ENCODE measurements around the gene ADAMTS12. TPM values are rescaled to one million over a fixed set of nuclear protein-coding genes. Genes with fewer than 3 reads are reported as not detected.

The ADAMTS12 gene
- total RNA-seq, 4 donors from 2014 or later = 0.22 to 1.2 (median 0.77) TPM

DNA sequence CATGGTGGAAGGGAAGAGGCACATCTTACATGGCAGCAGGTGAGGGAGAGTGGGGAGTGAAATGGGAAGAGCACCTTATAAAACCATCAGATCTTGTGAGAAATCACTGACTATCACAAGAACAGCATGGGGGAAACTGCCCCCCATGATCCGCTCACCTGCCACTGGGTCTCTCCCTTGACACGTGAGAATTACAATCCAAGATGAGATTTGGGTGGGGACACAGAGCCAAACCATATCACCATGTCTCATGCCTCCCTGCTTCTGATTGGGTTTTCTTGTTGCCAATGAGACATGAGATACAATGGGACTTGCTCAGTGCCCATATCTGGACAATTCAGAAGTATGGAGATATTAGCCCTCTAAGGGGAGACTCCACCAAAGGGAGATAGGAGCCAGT lies 353.6 kb downstream of the ADAMTS12 start:
- WGBS, 2 donors = 95% methylated on average over 2 of the region's 2 CpGs
- intact Hi-C loops (cut with DNase I; ENCODE audit: low total_unique reads) = no loop called here
- DNase-seq (ENCODE audit: low spot score in 2 of 2) = no peak
- TF ChIP-seq, protein P1, sequence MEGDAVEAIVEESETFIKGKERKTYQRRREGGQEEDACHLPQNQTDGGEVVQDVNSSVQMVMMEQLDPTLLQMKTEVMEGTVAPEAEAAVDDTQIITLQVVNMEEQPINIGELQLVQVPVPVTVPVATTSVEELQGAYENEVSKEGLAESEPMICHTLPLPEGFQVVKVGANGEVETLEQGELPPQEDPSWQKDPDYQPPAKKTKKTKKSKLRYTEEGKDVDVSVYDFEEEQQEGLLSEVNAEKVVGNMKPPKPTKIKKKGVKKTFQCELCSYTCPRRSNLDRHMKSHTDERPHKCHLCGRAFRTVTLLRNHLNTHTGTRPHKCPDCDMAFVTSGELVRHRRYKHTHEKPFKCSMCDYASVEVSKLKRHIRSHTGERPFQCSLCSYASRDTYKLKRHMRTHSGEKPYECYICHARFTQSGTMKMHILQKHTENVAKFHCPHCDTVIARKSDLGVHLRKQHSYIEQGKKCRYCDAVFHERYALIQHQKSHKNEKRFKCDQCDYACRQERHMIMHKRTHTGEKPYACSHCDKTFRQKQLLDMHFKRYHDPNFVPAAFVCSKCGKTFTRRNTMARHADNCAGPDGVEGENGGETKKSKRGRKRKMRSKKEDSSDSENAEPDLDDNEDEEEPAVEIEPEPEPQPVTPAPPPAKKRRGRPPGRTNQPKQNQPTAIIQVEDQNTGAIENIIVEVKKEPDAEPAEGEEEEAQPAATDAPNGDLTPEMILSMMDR (IDR thresholded peaks at IDR 0.05) = no peak
- no peak for TF ChIP-seq POLR2A (IDR thresholded peaks at IDR 0.05)
- H3K4me3 ChIP-seq (ENCODE audit: low read depth, poor library complexity, severe bottlenecking) = no peak overlapping the region

DNA sequence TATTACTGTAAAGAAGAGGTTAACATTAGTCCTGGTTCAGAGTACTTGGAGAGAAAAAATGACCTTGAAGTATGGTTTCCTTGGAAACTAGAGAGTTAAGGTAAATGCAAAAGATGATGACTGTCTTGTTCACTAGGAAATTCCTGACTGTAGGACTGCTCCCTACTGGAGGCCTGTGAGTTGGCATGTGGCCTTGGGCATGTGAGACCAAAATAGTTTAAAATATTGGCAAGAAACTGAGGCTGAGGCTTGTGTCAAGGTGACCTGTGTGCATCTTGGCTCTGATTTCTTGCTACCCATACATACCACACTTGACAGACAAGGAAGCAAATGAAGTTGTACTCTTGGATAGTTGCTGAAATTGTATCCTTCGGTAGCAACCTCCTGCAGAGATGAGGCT lies 354.6 kb downstream of the ADAMTS12 start:
- no peak overlapping the region for H3K4me3 ChIP-seq (ENCODE audit: low read depth, poor library complexity, severe bottlenecking)
- DNase-seq (ENCODE audit: low spot score in 2 of 2) = no peak
- TF ChIP-seq, protein P1 (IDR thresholded peaks at IDR 0.05) = no peak
- TF ChIP-seq POLR2A (IDR thresholded peaks at IDR 0.05) = no peak
- intact Hi-C loops (cut with DNase I; ENCODE audit: low total_unique reads) = no loop called here
- 65 to 85% methylated on average over 1 of the region's 1 CpG for WGBS, 2 donors

DNA sequence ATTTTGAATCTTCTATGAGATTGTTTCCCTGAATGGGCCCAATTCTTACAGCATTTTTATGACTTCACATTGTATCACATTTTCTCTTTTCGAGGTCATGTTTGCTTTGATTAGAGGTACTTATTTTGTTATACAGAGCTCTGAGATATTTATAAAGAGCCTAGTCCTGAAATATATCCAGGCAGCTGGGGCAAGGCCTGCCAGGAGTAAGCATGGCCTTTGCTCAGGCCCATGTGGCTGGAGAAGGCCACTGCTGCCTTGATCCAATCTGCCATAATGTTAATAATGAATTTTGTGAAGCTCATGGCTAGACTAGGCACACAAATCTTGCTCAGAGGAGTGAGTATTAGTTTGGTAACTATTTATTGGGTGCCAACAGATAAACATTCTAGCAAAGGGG lies 355.0 kb downstream of the ADAMTS12 start:
- no peak for DNase-seq (ENCODE audit: low spot score in 2 of 2)
- TF ChIP-seq, protein P1 (IDR thresholded peaks at IDR 0.05) = no peak
- intact Hi-C loops (cut with DNase I; ENCODE audit: low total_unique reads) = no loop called here
- WGBS, 2 donors = 90 to 94% methylated on average over 1 of the region's 1 CpG
- H3K4me3 ChIP-seq (ENCODE audit: low read depth, poor library complexity, severe bottlenecking) = no peak overlapping the region

DNA sequence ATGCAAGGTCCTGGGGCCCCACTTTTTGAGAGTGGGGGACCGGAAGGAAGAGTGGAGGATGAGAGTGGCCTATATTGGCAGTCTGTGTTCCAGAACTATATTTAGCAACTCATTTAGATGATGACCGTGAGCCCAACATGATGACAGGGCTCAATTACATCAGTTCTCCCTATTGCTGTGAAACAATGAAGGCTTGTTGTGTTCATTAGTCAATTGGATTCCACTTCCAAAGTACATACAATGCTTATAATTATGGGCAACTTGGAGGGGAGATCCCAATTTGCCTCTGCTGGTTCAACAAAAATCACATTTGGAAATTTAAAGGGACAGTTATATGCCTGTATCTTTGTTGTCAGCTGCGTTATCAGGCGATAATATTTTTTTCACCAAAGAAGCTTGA lies 360.0 kb downstream of the ADAMTS12 start:
- intact Hi-C loops (cut with DNase I; ENCODE audit: low total_unique reads) = no loop called here
- 75 to 86% methylated on average over 4 of the region's 4 CpGs for WGBS, 2 donors
- no peak for TF ChIP-seq POLR2A (IDR thresholded peaks at IDR 0.05)
- TF ChIP-seq, protein P1 (IDR thresholded peaks at IDR 0.05) = no peak
- no peak overlapping the region for H3K4me3 ChIP-seq (ENCODE audit: low read depth, poor library complexity, severe bottlenecking)
- DNase-seq (ENCODE audit: low spot score in 2 of 2) = no peak

DNA sequence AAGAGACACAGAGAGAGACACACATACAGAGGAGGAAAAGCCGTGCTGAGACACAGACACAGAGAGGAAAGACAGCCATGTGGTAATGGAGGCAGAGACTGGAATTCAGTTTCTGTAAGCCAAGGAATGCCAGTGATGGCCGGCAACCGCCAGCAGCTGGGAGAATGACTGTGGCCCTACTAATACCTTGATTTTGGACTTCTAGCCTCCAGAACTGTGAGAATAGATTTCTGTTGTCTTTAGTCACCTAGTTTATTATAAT lies 360.8 kb downstream of the ADAMTS12 start:
- DNase-seq (ENCODE audit: low spot score in 2 of 2) = no peak
- H3K4me3 ChIP-seq (ENCODE audit: low read depth, poor library complexity, severe bottlenecking) = no peak overlapping the region
- 90 to 94% methylated on average over 3 of the region's 3 CpGs for WGBS, 2 donors
- intact Hi-C loops (cut with DNase I; ENCODE audit: low total_unique reads) = no loop called here
- TF ChIP-seq, protein P1 (IDR thresholded peaks at IDR 0.05) = no peak
- TF ChIP-seq POLR2A (IDR thresholded peaks at IDR 0.05) = no peak

DNA sequence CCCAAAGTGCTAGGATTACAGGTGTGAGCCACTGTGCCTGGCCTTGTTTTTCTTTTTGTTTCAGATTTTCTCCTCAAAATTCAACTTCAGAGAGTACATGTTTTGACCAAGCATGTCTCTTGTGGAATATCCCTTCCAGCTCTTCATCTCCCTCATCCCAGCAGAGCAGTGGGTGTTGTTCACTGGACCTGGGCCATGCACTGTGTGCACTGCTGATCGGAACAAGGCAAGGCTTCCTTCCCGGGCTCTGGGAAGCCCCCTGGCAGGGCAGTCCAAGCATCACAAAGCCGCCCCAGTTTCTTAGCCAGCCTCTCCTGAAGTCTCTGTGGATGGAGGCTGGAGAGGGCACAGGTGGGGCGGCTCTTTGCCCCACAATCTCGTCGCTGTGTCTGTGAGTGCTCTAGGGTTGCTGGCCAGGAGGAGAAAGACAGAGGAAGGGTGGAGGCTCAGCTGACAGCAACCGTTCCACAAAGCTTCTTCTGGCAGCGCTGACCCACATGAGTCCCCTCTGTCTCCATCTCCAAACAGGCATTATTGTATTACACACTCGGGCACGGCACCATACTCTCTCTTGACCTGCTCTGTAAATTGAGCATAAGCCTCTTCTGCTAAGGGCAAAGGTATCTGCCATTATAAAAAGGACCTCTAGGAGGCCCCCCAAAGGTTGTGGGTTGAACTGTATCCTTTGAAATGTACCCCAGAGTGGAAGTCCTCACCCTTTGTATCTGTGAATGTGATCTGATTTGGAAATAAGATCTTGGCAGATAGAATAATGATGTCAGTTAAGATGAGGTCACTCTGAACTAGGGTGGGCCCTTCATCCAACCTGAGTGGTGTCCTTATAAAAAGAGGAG lies 361.4 kb downstream of the ADAMTS12 start:
- no peak for DNase-seq (ENCODE audit: low spot score in 2 of 2)
- no peak overlapping the region for H3K4me3 ChIP-seq (ENCODE audit: low read depth, poor library complexity, severe bottlenecking)
- 72 to 77% methylated on average over 10 of the region's 10 CpGs for WGBS, 2 donors
- TF ChIP-seq, protein P1 (IDR thresholded peaks at IDR 0.05) = no peak
- TF ChIP-seq POLR2A (IDR thresholded peaks at IDR 0.05) = no peak
- intact Hi-C loops (cut with DNase I; ENCODE audit: low total_unique reads) = no loop called here

Measured in lower leg skin (tissue), 4 donors.